Lower leg skin (tissue), 4 donors: ENCODE results near the gene KLHL33. TPM values are rescaled to one million over a fixed set of nuclear protein-coding genes. Genes with fewer than 3 reads are reported as not detected.
"Not testable (repeated sequence)": the region's sequence is repeated elsewhere in the genome, so short reads cannot be mapped to it uniquely, and the experiment has no call there.

Source experiments
- DNase-seq, 2 donors: peaks; one replicate each; pipeline ENCODE4 v3.0.0-alpha.2; 2019; ENCODE audit warnings: low spot score in 2 of 2
- H3K4me3 ChIP-seq: fragments of 200-600 bp; sonication (generic); 2 replicates; pipeline ENCODE4 v1.5.1; 2017; ENCODE audit warnings: mild to moderate bottlenecking, low read depth; ENCODE audit not compliant: poor library complexity, severe bottlenecking
- POLR2A ChIP-seq, 2 donors: fragments of 450-650 bp; IDR thresholded peaks; one replicate each; pipeline ENCODE4 v1.6.1; 2016 to 2017; ENCODE audit warnings: antibody characterized with exemption in 2 of 2, mild to moderate bottlenecking in 1 of 2, moderate library complexity in 1 of 2
- WGBS, 2 donors: methylation state at CpG; one replicate each; pipeline ENCODE4 v1.1.5; 2018; 5-methylcytosine and 5-hydroxymethylcytosine counted together
- intact Hi-C: fragments of 100-400 bp; cut with DNase I; formaldehyde crosslinking; loops from one replicate; pipeline ENCODE4 v1.15.0; 2023; ENCODE audit warnings: low total_unique reads
- total RNA-seq, 4 donors: library from RNA; depleted of rRNA; stranded (reverse); fragments of >200 nt; gene quantifications; one replicate each; pipeline ENCODE4 v1.1.0, GENCODE V29; 2016
- TF ChIP-seq, protein P1 (sequence below), 3 donors: fragments of 450-650 bp; IDR thresholded peaks; one replicate each; pipeline ENCODE4 v1.5.1; 2016; ENCODE audit warnings: antibody characterized with exemption in 3 of 3, mild to moderate bottlenecking in 3 of 3, moderate library complexity in 2 of 3

KLHL33 gene
- total RNA-seq, 4 donors from 2014 or later: 0.12 to 1.2 (median 0.36) TPM; not detected in 1

DNA sequence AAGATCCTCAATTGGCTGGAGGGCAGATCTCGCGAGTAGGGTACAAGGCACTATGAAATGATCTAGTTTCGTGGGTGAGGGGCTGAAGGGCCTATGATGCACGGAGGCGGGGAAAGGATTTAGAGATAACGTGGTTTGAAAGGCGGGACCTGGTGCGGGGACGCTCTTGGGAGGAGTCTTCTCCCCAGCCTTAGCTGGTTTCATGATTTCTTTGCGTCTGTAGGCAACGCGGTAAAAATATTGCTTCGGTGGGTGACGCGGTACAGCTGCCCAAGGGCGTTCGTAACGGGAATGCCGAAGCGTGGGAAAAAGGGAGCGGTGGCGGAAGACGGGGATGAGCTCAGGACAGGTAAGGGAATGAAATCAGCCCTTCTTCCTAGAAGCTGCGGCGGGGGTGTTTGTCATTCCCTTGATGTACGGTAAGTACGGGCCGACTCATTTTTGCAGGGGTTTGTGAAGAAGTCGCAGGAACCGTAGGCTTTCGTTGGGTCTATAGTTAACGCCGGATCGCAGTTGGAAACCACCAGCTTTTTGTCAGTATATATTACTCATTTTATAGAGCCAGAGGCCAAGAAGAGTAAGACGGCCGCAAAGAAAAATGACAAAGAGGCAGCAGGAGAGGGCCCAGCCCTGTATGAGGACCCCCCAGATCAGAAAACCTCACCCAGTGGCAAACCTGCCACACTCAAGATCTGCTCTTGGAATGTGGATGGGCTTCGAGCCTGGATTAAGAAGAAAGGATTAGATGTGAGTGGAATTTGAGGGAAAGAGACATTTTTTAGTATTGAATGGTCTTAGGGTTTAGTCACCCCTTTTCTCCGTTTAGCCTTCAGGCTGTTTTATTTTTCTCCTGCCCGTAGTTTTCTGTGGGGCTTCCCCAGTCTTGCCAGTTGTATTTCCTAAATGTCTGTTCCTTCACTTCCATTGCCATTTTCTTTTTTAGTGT lies 19.7 kb upstream of the KLHL33 start:
- 1% methylated on average over 39 of the region's 39 CpGs for WGBS, 2 donors

DNA sequence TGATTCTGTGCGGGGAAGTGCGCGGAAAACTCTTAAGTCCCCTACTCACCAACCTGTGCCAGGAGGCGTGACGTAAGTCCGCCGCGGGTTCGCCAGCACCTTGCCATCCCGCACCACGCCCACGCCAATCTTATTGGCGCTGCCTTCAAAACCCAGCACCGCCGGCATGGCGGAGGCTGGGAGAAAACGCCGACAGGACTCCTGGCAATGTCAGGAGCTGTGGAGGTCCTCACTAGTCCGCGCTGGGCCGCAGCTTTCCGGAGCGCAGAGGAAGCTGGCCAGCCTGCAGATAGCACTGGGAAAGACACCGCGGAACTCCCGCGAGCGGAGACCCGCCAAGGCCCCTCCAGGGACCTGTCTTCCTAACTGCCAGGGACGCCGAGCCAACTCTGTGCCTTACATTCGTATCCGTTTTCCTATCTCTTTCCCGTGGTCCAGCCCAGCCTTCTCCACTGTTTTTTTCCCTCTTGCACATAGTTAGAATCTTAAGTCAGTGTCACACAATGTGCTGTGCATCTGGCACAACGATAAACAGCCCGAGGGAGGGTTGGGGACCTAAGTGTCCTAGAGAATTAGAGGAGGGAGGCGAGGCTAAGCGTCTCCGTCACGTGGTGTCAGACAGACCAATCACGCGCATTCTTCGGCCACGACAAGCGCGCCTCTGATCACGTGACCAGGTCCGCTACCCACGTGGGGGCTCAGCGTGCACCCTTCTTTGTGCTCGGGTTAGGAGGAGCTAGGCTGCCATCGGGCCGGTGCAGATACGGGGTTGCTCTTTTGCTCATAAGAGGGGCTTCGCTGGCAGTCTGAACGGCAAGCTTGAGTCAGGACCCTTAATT lies 18.8 kb upstream of the KLHL33 start, which contains the start of the genes APEX1 and OSGEP:
Gene APEX1 (plus strand): TSS at position 711 of the 839 bp plus-strand sequence. CDS start 420 bp downstream, outside the sequence.
Gene OSGEP (minus strand): TSS at position 297 of the 839 bp plus-strand sequence. CDS start 129 bp downstream, at position 168.
- intact Hi-C loops: no loop called here
- peak; percentile 99 to 100 for DNase-seq
- peak within 1 kb of the TSS; percentile 68 for H3K4me3 ChIP-seq
- WGBS, 2 donors: 0 to 1% methylated on average over 46 to 54 of the region's 56 CpGs
- TF ChIP-seq, protein P1, sequence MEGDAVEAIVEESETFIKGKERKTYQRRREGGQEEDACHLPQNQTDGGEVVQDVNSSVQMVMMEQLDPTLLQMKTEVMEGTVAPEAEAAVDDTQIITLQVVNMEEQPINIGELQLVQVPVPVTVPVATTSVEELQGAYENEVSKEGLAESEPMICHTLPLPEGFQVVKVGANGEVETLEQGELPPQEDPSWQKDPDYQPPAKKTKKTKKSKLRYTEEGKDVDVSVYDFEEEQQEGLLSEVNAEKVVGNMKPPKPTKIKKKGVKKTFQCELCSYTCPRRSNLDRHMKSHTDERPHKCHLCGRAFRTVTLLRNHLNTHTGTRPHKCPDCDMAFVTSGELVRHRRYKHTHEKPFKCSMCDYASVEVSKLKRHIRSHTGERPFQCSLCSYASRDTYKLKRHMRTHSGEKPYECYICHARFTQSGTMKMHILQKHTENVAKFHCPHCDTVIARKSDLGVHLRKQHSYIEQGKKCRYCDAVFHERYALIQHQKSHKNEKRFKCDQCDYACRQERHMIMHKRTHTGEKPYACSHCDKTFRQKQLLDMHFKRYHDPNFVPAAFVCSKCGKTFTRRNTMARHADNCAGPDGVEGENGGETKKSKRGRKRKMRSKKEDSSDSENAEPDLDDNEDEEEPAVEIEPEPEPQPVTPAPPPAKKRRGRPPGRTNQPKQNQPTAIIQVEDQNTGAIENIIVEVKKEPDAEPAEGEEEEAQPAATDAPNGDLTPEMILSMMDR (IDR thresholded peaks at IDR 0.05): no peak
- no peak for TF ChIP-seq POLR2A (IDR thresholded peaks at IDR 0.05)

More for the DNA sequence above, 19.7 kb upstream of the KLHL33 start:
- intact Hi-C loops: no loop called here
- H3K4me3 ChIP-seq: peak overlapping the region; percentile 43
- no peak for DNase-seq
- TF ChIP-seq, protein P1 (IDR thresholded peaks at IDR 0.05): no peak
- no peak for TF ChIP-seq POLR2A (IDR thresholded peaks at IDR 0.05)

DNA sequence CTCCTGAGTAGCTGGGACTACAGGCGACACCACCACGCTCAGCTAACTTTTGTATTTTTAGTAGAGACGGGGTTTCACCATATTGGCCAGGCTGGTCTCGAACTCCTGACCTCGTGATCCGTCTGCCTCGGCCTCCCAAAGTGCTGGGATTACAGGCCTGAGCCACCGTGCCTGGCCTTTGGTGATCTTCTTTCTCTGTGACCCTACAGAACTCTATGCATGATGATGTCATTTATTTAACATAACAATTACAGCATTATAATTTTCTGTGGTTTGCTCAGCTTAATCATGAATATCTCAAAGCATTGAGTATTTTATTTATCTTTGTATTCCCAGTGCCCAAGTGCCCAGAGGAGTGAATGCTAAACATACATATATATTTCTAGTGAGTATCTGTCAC lies 16.9 kb upstream of the KLHL33 start:
- intact Hi-C loops: not testable (repeated sequence)
- WGBS, 2 donors: 94 to 96% methylated on average over 8 of the region's 8 CpGs

DNA sequence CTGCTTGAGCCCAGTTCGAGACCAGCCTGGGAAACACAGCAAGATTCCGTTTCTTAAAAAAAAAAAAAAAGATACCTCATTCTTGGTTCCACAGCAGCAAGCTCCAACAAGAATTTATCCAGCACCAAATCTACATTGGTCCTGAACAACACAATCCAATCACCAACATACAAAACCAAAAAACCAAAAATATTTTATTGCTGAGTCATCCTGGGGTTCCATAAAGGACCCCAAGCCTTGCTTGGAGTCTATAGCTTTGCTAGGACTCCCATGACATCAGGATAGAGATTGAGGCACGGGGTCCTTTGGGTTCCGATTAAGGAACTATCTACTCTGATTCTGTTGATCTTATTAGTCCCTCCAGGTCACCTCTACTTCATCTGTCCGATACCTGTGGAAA lies 10.9 kb upstream of the KLHL33 start:
- TF ChIP-seq, protein P1 (IDR thresholded peaks at IDR 0.05): no peak
- WGBS, 2 donors: 91 to 95% methylated on average over 5 of the region's 5 CpGs
- intact Hi-C loops: no loop called here
- no peak for DNase-seq
- H3K4me3 ChIP-seq: no peak overlapping the region

More for the DNA sequence above, 16.9 kb upstream of the KLHL33 start:
- not testable (repeated sequence) for H3K4me3 ChIP-seq, DNase-seq

DNA sequence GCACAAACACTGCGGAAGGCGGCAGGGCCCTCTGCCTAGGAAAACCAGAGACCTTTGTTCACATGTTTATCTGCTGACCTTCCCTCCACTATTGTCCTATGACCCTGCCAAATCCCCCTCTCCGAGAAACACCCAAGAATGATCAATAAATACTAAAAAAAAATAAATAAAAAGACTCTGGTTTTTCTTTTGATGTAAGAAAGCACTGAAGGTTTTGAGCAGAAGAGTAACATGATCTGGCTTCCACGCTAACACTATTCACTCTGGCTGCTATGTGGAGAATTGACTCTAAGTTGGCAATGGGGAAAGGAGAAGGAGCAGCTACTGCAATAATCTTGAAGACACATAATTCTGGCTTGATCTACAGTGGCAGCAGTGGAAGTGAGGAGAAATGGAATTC lies 7.7 kb upstream of the KLHL33 start:
- intact Hi-C loops, H3K4me3 ChIP-seq, DNase-seq: not testable (repeated sequence)
- WGBS, 2 donors: 67 to 90% methylated on average over 2 to 4 of the region's 4 CpGs

DNA sequence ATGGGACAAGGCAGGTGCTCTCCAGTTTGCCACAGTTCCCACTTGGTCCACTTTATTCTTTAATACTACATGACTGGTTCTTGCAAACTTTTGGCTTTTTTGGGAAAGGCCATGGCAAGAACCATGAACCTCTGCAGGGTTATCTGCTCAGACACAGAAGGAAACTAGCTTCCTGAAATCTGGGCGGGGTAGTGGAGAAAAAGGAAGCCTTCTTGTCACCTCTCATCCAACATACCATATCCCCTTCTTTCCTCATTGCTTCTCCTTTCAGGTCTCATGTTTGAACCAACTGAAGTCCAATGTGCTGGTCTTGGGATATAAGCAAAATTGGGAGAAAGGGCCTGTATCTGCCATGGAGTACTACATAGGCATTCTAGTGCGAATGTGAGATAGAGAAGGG lies 5.5 kb upstream of the KLHL33 start:
- 89 to 91% methylated on average over 2 of the region's 2 CpGs for WGBS, 2 donors
- intact Hi-C loops: no loop called here
- TF ChIP-seq, protein P1 (IDR thresholded peaks at IDR 0.05): no peak
- no peak for TF ChIP-seq POLR2A (IDR thresholded peaks at IDR 0.05)
- DNase-seq: peak in 1 of 2 donors; percentile 1
- H3K4me3 ChIP-seq: no peak overlapping the region
